ENCODE measurements around the gene MCEMP1. TPM values are rescaled to one million over a fixed set of nuclear protein-coding genes. Genes with fewer than 3 reads are reported as not detected.

Gene MCEMP1
- total RNA-seq, 2 donors from 2014 or later: not detected

DNA sequence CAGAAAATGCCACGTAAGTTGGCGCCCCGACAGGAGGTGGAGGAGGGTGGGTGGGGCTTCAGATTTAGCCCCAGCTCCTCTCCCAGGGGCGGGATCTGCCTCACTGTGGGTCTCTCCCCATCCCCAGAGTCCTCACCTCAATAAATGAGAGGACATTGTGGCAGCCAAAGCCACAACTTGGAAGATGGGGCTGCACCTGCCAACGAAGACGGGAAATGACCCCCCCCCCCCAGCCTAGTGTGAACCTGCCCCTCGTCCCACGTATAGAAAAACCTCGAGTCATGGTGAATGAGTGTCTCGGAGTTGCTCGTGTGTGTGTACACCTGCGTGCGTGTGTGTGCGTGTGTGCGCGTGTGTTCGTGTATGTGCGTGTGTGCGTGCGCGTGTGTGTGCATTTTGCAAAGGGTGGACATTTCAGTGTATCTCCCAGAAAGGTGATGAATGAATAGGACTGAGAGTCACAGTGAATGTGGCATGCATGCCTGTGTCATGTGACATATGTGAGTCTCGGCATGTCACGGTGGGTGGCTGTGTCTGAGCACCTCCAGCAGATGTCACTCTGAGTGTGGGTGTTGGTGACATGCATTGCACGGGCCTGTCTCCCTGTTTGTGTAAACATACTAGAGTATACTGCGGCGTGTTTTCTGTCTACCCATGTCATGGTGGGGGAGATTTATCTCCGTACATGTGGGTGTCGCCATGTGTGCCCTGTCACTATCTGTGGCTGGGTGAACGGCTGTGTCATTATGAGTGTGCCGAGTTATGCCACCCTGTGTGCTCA, 2.3 kb downstream of the MCEMP1 start:
- no peak for DNase-seq
- peaks cover 28% of the 10 kb centered on the region for H3K27me3 ChIP-seq (ENCODE audit: control insufficient read depth, insufficient read depth, low read length, poor library complexity, severe bottlenecking)
- peak overlapping the region; percentile 52 for H3K27ac Mint-ChIP-seq

DNA sequence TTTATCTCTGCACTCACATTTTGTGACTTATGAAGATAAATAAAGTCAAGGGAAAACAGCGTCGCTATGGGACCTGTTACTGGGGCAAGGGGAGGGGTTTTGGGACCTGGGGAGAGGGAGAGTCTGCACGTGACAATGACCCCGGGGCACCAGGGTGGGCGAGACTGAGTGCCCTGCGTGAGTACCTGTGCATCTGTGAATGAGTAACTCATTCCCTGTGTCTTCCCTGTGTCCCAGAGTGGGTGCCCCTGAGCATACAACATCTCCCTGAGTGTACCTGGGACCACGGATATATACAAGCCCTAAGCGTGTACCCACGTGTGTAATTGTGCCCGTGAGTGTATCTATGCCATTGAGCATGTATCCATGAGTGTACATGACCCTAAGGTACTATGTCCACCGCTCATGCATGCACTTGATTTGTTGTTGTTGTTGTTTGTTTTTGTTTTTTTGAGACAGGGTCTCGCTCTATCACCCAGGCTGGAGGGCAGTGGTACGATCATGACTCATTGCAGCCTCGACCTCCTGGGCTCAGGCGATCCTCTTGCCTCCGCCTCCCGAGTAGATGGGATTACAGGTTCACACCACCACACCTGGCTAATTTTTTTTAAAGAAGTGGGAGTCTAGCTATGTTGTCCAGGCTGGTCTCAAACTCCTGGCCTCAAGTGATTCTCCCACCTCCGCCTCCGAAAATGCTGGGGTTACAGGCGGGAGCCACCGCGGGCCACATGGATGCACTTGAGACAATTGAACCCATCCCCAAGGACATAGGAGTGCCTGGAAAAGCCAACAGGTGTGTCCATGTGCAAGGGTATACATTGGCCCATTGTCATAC, 3.1 kb downstream of the MCEMP1 start:
- H3K36me3 ChIP-seq (ENCODE audit: control insufficient read depth, insufficient read depth, low read length): peaks cover 13% of the 10 kb centered on the region
- H3K27ac ChIP-seq (ENCODE audit: low read depth, low read length): no peak overlapping the region
- Mint-ChIP-seq H3K4me1 (peaks cover 2% of the 10 kb centered on the region), H3K9me3 (no peaks in the 10 kb centered on the region), H3K4me3 (peak overlapping the region; percentile 77), H3K27ac (no peak overlapping the region), H3K36me3 (ENCODE audit: low read depth) (peaks cover 15% of the 10 kb centered on the region), H3K27me3 (ENCODE audit: insufficient read depth) (peaks cover 34% of the 10 kb centered on the region)
- TF ChIP-seq, protein P1, sequence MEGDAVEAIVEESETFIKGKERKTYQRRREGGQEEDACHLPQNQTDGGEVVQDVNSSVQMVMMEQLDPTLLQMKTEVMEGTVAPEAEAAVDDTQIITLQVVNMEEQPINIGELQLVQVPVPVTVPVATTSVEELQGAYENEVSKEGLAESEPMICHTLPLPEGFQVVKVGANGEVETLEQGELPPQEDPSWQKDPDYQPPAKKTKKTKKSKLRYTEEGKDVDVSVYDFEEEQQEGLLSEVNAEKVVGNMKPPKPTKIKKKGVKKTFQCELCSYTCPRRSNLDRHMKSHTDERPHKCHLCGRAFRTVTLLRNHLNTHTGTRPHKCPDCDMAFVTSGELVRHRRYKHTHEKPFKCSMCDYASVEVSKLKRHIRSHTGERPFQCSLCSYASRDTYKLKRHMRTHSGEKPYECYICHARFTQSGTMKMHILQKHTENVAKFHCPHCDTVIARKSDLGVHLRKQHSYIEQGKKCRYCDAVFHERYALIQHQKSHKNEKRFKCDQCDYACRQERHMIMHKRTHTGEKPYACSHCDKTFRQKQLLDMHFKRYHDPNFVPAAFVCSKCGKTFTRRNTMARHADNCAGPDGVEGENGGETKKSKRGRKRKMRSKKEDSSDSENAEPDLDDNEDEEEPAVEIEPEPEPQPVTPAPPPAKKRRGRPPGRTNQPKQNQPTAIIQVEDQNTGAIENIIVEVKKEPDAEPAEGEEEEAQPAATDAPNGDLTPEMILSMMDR (conservative IDR thresholded peaks at IDR 0.05): no peak
- 56 to 58% methylated on average over 20 to 22 of the region's 22 CpGs for WGBS, 2 experiments (ENCODE audit: insufficient coverage in 1 of 2, insufficient read length in 1 of 2)
- peak overlapping the region; percentile 87 for H3K4me3 ChIP-seq (ENCODE audit: low read length)
- no peak for DNase-seq
- no peak overlapping the region for H3K9ac ChIP-seq (ENCODE audit: extremely low read depth, low read length, poor library complexity, severe bottlenecking)
- H3K27me3 ChIP-seq (ENCODE audit: control insufficient read depth, insufficient read depth, low read length, poor library complexity, severe bottlenecking): peaks cover 28% of the 10 kb centered on the region
- no peaks in the 10 kb centered on the region for H3K4me1 ChIP-seq (ENCODE audit: control insufficient read depth, insufficient read depth, low read length)
- H3K9me3 ChIP-seq (ENCODE audit: control insufficient read depth, low read length): no peaks in the 10 kb centered on the region

More for the DNA sequence above, 2.3 kb downstream of the MCEMP1 start:
- WGBS, 2 experiments (ENCODE audit: insufficient coverage in 1 of 2, insufficient read length in 1 of 2): 79 to 84% methylated on average over 22 to 30 of the region's 30 CpGs
- Histone ChIP-seq H3K36me3 (ENCODE audit: control insufficient read depth, insufficient read depth, low read length) (peaks cover 13% of the 10 kb centered on the region), H3K4me1 (ENCODE audit: control insufficient read depth, insufficient read depth, low read length) (no peaks in the 10 kb centered on the region), H3K27ac (ENCODE audit: low read depth, low read length) (no peak overlapping the region), H3K9me3 (ENCODE audit: control insufficient read depth, low read length) (no peaks in the 10 kb centered on the region), H3K4me3 (ENCODE audit: low read length) (no peak overlapping the region), H3K9ac (ENCODE audit: extremely low read depth, low read length, poor library complexity, severe bottlenecking) (no peak overlapping the region)
- H3K4me1 Mint-ChIP-seq: peaks cover 2% of the 10 kb centered on the region
- peaks cover 41% of the 10 kb centered on the region for H3K27me3 Mint-ChIP-seq (ENCODE audit: insufficient read depth)
- no peak overlapping the region for H3K4me3 Mint-ChIP-seq
- H3K36me3 Mint-ChIP-seq (ENCODE audit: low read depth): peaks cover 15% of the 10 kb centered on the region
- TF ChIP-seq, protein P1 (conservative IDR thresholded peaks at IDR 0.05): no peak
- peaks cover under 1% of the 10 kb centered on the region for H3K9me3 Mint-ChIP-seq

DNA sequence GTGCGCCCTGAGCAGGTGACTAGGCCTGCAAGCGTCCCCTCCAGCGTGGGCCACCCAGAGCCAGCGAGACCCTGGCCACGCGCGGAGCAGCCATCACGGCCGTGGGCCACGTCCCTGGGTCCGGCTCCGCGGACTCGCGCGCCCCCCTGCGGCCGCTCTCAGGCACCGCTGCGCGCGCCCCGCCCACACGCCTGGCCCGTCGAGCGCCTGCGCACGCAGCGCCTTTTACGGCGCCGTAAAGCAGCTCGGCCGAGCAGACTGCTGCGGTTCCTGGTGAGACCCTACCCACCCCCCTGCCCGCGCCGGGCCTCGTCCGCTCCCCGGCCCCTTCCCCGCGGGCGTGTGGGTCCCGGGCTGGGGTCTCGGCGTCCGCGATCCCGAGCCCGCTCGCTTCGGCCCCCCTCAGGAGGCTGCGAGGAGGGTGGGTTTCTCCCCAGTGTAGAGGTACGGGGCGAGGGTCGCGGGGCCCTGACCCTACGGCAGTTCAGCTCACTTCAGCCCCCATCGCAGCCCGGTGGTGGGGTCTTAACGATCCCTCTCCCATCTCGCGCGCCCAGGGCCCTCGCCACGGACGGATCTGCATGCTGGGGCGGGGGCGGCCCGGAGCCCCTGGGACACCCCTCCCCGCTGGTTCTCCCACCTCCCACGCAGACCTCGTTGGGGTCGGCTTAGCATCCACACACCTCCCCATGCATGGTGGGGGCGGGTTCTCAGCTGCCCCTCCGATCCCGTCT, 3.9 kb downstream of the MCEMP1 start, which contains the start of gene TRAPPC5:
TRAPPC5 (plus strand) TSS at position 228 of the 734 bp plus-strand sequence. CDS start 1,421 bp downstream, outside the sequence.
- peaks cover 18% of the 10 kb centered on the region for H3K36me3 Mint-ChIP-seq (ENCODE audit: low read depth)
- H3K9me3 Mint-ChIP-seq: no peaks in the 10 kb centered on the region
- H3K4me1 Mint-ChIP-seq: peaks cover 5% of the 10 kb centered on the region
- no peaks in the 10 kb centered on the region for H3K9me3 ChIP-seq (ENCODE audit: control insufficient read depth, low read length)
- H3K27ac ChIP-seq (ENCODE audit: low read depth, low read length): no peak within 1 kb of the TSS
- TF ChIP-seq, protein P1 (conservative IDR thresholded peaks at IDR 0.05): peak; percentile 97
- peak within 1 kb of the TSS; percentile 77 for H3K4me3 Mint-ChIP-seq
- no peaks in the 10 kb centered on the region for H3K4me1 ChIP-seq (ENCODE audit: control insufficient read depth, insufficient read depth, low read length)
- WGBS, 2 experiments (ENCODE audit: insufficient coverage in 1 of 2, insufficient read length in 1 of 2): 0% methylated on average over 18 to 79 of the region's 79 CpGs
- H3K27me3 ChIP-seq (ENCODE audit: control insufficient read depth, insufficient read depth, low read length, poor library complexity, severe bottlenecking): peaks cover 28% of the 10 kb centered on the region
- H3K9ac ChIP-seq (ENCODE audit: extremely low read depth, low read length, poor library complexity, severe bottlenecking): peak within 1 kb of the TSS; percentile 57
- peaks cover 33% of the 10 kb centered on the region for H3K27me3 Mint-ChIP-seq (ENCODE audit: insufficient read depth)
- H3K36me3 ChIP-seq (ENCODE audit: control insufficient read depth, insufficient read depth, low read length): peaks cover 13% of the 10 kb centered on the region
- H3K27ac Mint-ChIP-seq: peak within 1 kb of the TSS; percentile 70
- H3K4me3 ChIP-seq (ENCODE audit: low read length): peak within 1 kb of the TSS; percentile 87
- peak; percentile 94 for DNase-seq
